ENCODE data around the gene MARK1.

DNA sequence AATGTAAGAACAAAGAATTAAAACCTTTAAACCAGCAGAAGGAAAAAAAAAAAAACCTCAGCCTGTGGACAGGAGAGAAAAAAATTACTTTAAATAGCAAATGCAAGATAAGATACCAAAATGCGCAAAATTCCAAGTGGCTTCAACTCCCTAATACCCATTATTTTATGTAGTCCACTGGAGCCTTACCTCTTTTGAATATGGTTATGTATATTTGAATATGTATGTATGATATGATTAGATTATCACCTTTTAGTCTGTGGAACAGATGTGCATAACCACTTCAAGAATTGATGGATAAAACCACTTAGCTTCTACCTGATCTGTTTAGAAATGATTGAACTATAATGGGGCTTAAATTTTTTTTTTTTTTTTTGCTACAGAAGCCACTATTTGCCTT is 109.8 kb downstream of the MARK1 start:
- TF ChIP-seq, protein P1, sequence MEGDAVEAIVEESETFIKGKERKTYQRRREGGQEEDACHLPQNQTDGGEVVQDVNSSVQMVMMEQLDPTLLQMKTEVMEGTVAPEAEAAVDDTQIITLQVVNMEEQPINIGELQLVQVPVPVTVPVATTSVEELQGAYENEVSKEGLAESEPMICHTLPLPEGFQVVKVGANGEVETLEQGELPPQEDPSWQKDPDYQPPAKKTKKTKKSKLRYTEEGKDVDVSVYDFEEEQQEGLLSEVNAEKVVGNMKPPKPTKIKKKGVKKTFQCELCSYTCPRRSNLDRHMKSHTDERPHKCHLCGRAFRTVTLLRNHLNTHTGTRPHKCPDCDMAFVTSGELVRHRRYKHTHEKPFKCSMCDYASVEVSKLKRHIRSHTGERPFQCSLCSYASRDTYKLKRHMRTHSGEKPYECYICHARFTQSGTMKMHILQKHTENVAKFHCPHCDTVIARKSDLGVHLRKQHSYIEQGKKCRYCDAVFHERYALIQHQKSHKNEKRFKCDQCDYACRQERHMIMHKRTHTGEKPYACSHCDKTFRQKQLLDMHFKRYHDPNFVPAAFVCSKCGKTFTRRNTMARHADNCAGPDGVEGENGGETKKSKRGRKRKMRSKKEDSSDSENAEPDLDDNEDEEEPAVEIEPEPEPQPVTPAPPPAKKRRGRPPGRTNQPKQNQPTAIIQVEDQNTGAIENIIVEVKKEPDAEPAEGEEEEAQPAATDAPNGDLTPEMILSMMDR (IDR thresholded peaks at IDR 0.05), result no peak
- TF ChIP-seq POLR2A (IDR thresholded peaks at IDR 0.05), result no peak

Measured in prostate gland (tissue), 2 donors.